Motor neuron (in vitro differentiated cells): Measurements from ENCODE around the gene FTSJ3. TPM values are rescaled to one million over a fixed set of nuclear protein-coding genes. Genes with fewer than 3 reads are reported as not detected.
"Not testable (repeated sequence)": the region's sequence is repeated elsewhere in the genome, so short reads cannot be mapped to it uniquely, and the experiment has no call there.

ENCODE experiments used
- ATAC-seq, 8 experiments: fragments of 200-7000 bp; cut with Tn5 transposase; replicated peaks in 6 of 8; 2 replicates each; pipeline ENCODE4 v1.8.0; 2021; ENCODE audit warnings: mild to moderate bottlenecking in 8 of 8, moderate library complexity in 8 of 8
- H3K27ac ChIP-seq, 2 donors: fragments of 250-450 bp; sonication (Bioruptor Pico); 2 replicates each; pipeline ENCODE4 v1.9.0; 2021; ENCODE audit warnings: antibody characterized with exemption in 2 of 2, mild to moderate bottlenecking in 2 of 2, moderate library complexity in 1 of 2
- H3K4me1 ChIP-seq, 2 donors: fragments of 250-450 bp; sonication (Bioruptor Pico); replicated peaks in 1 of 2; 2 replicates each; pipeline ENCODE4 v1.6.1; 2021; ENCODE audit warnings: antibody characterized with exemption in 2 of 2, mild to moderate bottlenecking in 2 of 2, moderate library complexity in 1 of 2
- H3K4me3 ChIP-seq, 5 donors: fragments of 250-450 bp; sonication (Bioruptor Pico); 2 replicates each; pipeline ENCODE4 v1.9.0; 2021; ENCODE audit warnings: antibody characterized with exemption in 5 of 5, mild to moderate bottlenecking in 5 of 5, moderate library complexity in 4 of 5
- WGBS, 10 experiments: fragments of 450-650 bp; shearing (Covaris generic); methylation state at CpG; one replicate each; pipeline ENCODE4 v1.0.0; 2022; 5-methylcytosine and 5-hydroxymethylcytosine counted together
- in situ Hi-C, 9 experiments: fragments of 400-800 bp; cut with MboI; loops; one replicate each; pipeline ENCODE4 v1.15.0; 2021; ENCODE audit warnings: low sequenced_read_pairs in 9 of 9, low pct_unique_long_range_greater_than_20kb in 2 of 9; ENCODE audit not compliant: unreplicated experiment in 9 of 9
- total RNA-seq, 8 experiments: library from RNA; unstranded; fragments of 300-600 nt; gene quantifications; 2 replicates each; pipeline versions ENCODE4 v1.2.3 to v1.2.4, GENCODE V29; 2022

The FTSJ3 gene
- total RNA-seq, 8 experiments from 2014 or later: 26.3 to 69.5 (median 38.7) TPM

GRCh38 chr17:63819131-63819530, 8.3 kb downstream of the FTSJ3 start:
- in situ Hi-C loops: no loop called here
- H3K27ac ChIP-seq: no peak overlapping the region
- 50 to 100% (median 82%) methylated on average over 1 to 6 of the region's 6 CpGs for WGBS, 10 experiments
- no peaks in the 10 kb centered on the region for H3K4me1 ChIP-seq
- peak in 1 of 8 experiments; percentile 5 for ATAC-seq
- H3K4me3 ChIP-seq: no peak overlapping the region

- peak in 2 of 8 experiments; percentile 15 to 18 for ATAC-seq
- no peaks in the 10 kb centered on the region for H3K4me1 ChIP-seq
- in situ Hi-C loops: no loop called here
- H3K27ac ChIP-seq: no peak overlapping the region
- H3K4me3 ChIP-seq: no peak overlapping the region
- 86 to 100% (median 94%) methylated on average over 2 to 11 of the region's 27 CpGs for WGBS, 10 experiments
Observed at GRCh38 chr17:63817736-63818385, 9.6 kb downstream of the FTSJ3 start.

GRCh38 chr17:63816669-63817068, 10.8 kb downstream of the FTSJ3 start:
- in situ Hi-C loops: no loop called here
- 73 to 100% (median 94%) methylated on average over 1 to 4 of the region's 4 CpGs; no CpG with 5 or more reads in 1 of the 10 experiments for WGBS, 10 experiments
- no peak overlapping the region for H3K4me3 ChIP-seq
- H3K27ac ChIP-seq: no peak overlapping the region
- ATAC-seq: no peak
- H3K4me1 ChIP-seq: no peaks in the 10 kb centered on the region

GRCh38 chr17:63816123-63816522, 11.3 kb downstream of the FTSJ3 start:
- H3K4me3 ChIP-seq: no peak overlapping the region
- no peak for ATAC-seq
- 50 to 100% (median 80%) methylated on average over 1 to 2 of the region's 2 CpGs; no CpG with 5 or more reads in 1 of the 10 experiments for WGBS, 10 experiments
- in situ Hi-C loops: no loop called here
- no peak overlapping the region for H3K27ac ChIP-seq
- no peaks in the 10 kb centered on the region for H3K4me1 ChIP-seq

- Histone ChIP-seq H3K4me3 (no peak overlapping the region), H3K27ac (no peak overlapping the region), H3K4me1 (no peaks in the 10 kb centered on the region)
- WGBS, 10 experiments: 84 to 100% (median 90%) methylated on average over 2 to 8 of the region's 9 CpGs; no CpG with 5 or more reads in 1 of the 10 experiments
- ATAC-seq: no peak
- in situ Hi-C loops: no loop called here
Observed at GRCh38 chr17:63809970-63810369, 17.5 kb downstream of the FTSJ3 start.

- Histone ChIP-seq H3K4me3 (no peak overlapping the region), H3K27ac (no peak overlapping the region), H3K4me1 (no peaks in the 10 kb centered on the region)
- no peak for ATAC-seq
- in situ Hi-C loops: no loop called here
- 100% methylated on average over 1 to 2 of the region's 2 CpGs; no CpG with 5 or more reads in 4 of the 10 experiments for WGBS, 10 experiments
Observed at GRCh38 chr17:63805591-63805990, 21.9 kb downstream of the FTSJ3 start.

GRCh38 chr17:63804328-63804727, 23.1 kb downstream of the FTSJ3 start:
- no peaks in the 10 kb centered on the region for H3K4me1 ChIP-seq
- ATAC-seq: no peak
- in situ Hi-C loops: no loop called here
- WGBS, 10 experiments: 83 to 100% (median 89%) methylated on average over 1 of the region's 1 CpG; no CpG with 5 or more reads in 4 of the 10 experiments
- no peak overlapping the region for H3K4me3 ChIP-seq
- no peak overlapping the region for H3K27ac ChIP-seq

- H3K4me1 ChIP-seq: no peaks in the 10 kb centered on the region
- H3K4me3 ChIP-seq: no peak overlapping the region
- in situ Hi-C loops: no loop called here
- no peak for ATAC-seq
- 94 to 100% (median 100%) methylated on average over 1 of the region's 1 CpG; no CpG with 5 or more reads in 2 of the 10 experiments for WGBS, 10 experiments
- H3K27ac ChIP-seq: no peak overlapping the region
Observed at GRCh38 chr17:63800783-63801182, 26.7 kb downstream of the FTSJ3 start.

- Histone ChIP-seq H3K4me1 (no peaks in the 10 kb centered on the region), H3K27ac (no peak overlapping the region), H3K4me3 (no peak overlapping the region)
- in situ Hi-C loops: no loop called here
- 67 to 100% (median 88%) methylated on average over 1 to 3 of the region's 3 CpGs; no CpG with 5 or more reads in 2 of the 10 experiments for WGBS, 10 experiments
- peak in 3 of 8 experiments; percentile 65 to 85 (median 70) for ATAC-seq
Observed at GRCh38 chr17:63798572-63799106, 28.8 kb downstream of the FTSJ3 start.

- in situ Hi-C loops, H3K4me1 ChIP-seq, H3K27ac ChIP-seq, ATAC-seq, H3K4me3 ChIP-seq: not testable (repeated sequence)
- WGBS, 10 experiments: 85 to 100% (median 99%) methylated on average over 1 to 10 of the region's 10 CpGs; no CpG with 5 or more reads in 2 of the 10 experiments
Observed at GRCh38 chr17:63796375-63796774, 31.1 kb downstream of the FTSJ3 start.

- Histone ChIP-seq H3K4me1 (no peaks in the 10 kb centered on the region), H3K27ac (no peak overlapping the region), H3K4me3 (no peak overlapping the region)
- in situ Hi-C loops: no loop called here
- WGBS, 10 experiments: 40 to 95% (median 80%) methylated on average over 2 to 3 of the region's 3 CpGs; no CpG with 5 or more reads in 1 of the 10 experiments
- ATAC-seq: no peak
Observed at GRCh38 chr17:63792055-63792729, 35.3 kb downstream of the FTSJ3 start.

GRCh38 chr17:63790057-63790456, 37.4 kb downstream of the FTSJ3 start:
- Histone ChIP-seq H3K4me1 (no peaks in the 10 kb centered on the region), H3K27ac (no peak overlapping the region), H3K4me3 (no peak overlapping the region)
- in situ Hi-C loops: no loop called here
- ATAC-seq: no peak
- 83 to 100% (median 90%) methylated on average over 1 to 6 of the region's 6 CpGs; no CpG with 5 or more reads in 3 of the 10 experiments for WGBS, 10 experiments

- in situ Hi-C loops: no loop called here
- no peak for ATAC-seq
- H3K27ac ChIP-seq: no peak overlapping the region
- no peaks in the 10 kb centered on the region for H3K4me1 ChIP-seq
- WGBS, 10 experiments: 93 to 100% (median 99%) methylated on average over 2 to 11 of the region's 13 CpGs; no CpG with 5 or more reads in 1 of the 10 experiments
- H3K4me3 ChIP-seq: no peak overlapping the region
Observed at GRCh38 chr17:63786971-63787711, 40.3 kb downstream of the FTSJ3 start.
